ENCODE data around the gene TUSC2. TPM values are rescaled to one million over a fixed set of nuclear protein-coding genes. Genes with fewer than 3 reads are reported as not detected.

The TUSC2 gene
- total and polyA plus RNA-seq, 2 of the 8 experiments (the other 6 are each of a cell fraction or from before 2014, with no cell fraction given) = 33.3 to 65.4 TPM

GRCh38 chr3:50314816-50315215 lies 13.2 kb downstream of the TUSC2 start (continued):
- TF ChIP-seq NRF1 (IDR thresholded peaks at IDR 0.05; ENCODE audit: low read depth, low read length) = no peak
- TF ChIP-seq ZNF274 (IDR thresholded peaks at IDR 0.05; ENCODE audit: borderline replicate concordance, extremely low read depth, low read length) = no peak
- no peak for TF ChIP-seq USF2 (IDR thresholded peaks at IDR 0.05; ENCODE audit: low read length)
- no peak for TF ChIP-seq RXRA (IDR thresholded peaks at IDR 0.05; ENCODE audit: insufficient read depth, low read depth, low read length)
- TF ChIP-seq CBX8 (IDR thresholded peaks at IDR 0.05; ENCODE audit: borderline replicate concordance, low read depth, low read length) = no peak
- no peak for TF ChIP-seq KDM5A (IDR thresholded peaks at IDR 0.05; ENCODE audit: low read length)
- no peak for TF ChIP-seq TAF1 (IDR thresholded peaks at IDR 0.05; ENCODE audit: low read depth, low read length)
- TF ChIP-seq RFX5 (IDR thresholded peaks at IDR 0.05; ENCODE audit: borderline replicate concordance, low read depth, low read length) = no peak
